Right cardiac atrium (tissue), 5 donors: Measurements from ENCODE around the gene DUSP8. TPM values are rescaled to one million over a fixed set of nuclear protein-coding genes. Genes with fewer than 3 reads are reported as not detected.
"Not testable (repeated sequence)": the region's sequence is repeated elsewhere in the genome, so short reads cannot be mapped to it uniquely, and the experiment has no call there.

Experiments used
- ATAC-seq, 2 donors: fragments of 200-7000 bp; cut with Tn5 transposase; one replicate each; pipeline versions ENCODE4 v1.8.0 to v1.9.1; 2020; ENCODE audit warnings: moderate library complexity in 2 of 2, mild to moderate bottlenecking in 1 of 2
- DNase-seq, 3 donors: peaks; one replicate each; pipeline ENCODE4 v3.0.0-alpha.2; 2020
- H3K27ac ChIP-seq: one replicate; pipeline ENCODE4 v1.5.1; 2013; ENCODE audit warnings: mild to moderate bottlenecking, low read length, control low read depth, moderate library complexity
- H3K27me3 ChIP-seq: one replicate; pipeline ENCODE4 v1.6.1; 2013; ENCODE audit not compliant: control insufficient read depth, insufficient read depth
- H3K4me1 ChIP-seq: one replicate; pipeline ENCODE4 v1.6.1; 2013; ENCODE audit warnings: low read length; ENCODE audit not compliant: control insufficient read depth, insufficient read depth
- H3K4me3 ChIP-seq: one replicate; pipeline ENCODE4 v1.5.1; 2013; ENCODE audit warnings: low read length, control low read depth
- H3K9me3 ChIP-seq: one replicate; pipeline ENCODE4 v1.6.1; 2013; ENCODE audit warnings: low read length; ENCODE audit not compliant: control insufficient read depth
- WGBS: extraction: QIAGEN DNeasy Blood & Tissue Kit; methylation state at CpG from one replicate; pipeline ENCODE4 v1.1.7; 2013; 5-methylcytosine and 5-hydroxymethylcytosine counted together
- intact Hi-C, 4 donors: fragments of 100-400 bp; cut with DNase I; formaldehyde crosslinking; loops; one replicate each; pipeline versions ENCODE4 v1.11.0 to v1.14.0; 2022 to 2023
- polyA plus RNA-seq: library from polyadenylated mRNA; stranded (reverse); fragments of 200-250 nt; gene quantifications from one replicate; pipeline ENCODE4 v1.2.3, GENCODE V29; 2013
- total RNA-seq, 4 donors: library from RNA; stranded (reverse); fragmentation: NEBNext Ultra II Directional; extraction: Animal tissue kit (Norgen Biotek cat#: 25700); gene quantifications; one replicate each; pipeline ENCODE4 v1.2.1, GENCODE V29; 2021
- donor health status: healthy with polysubstance abuse.
- donor health status: DM: no; HTN: yes; CAD: no.
- donor health status: DM: no; HTN: no; CAD: no.
- donor health status: DM: no; HTN: yes; CAD: no; lungs with severe emphysema.
- donor health status: DM: yes; HTN: yes; CAD: no.

DUSP8 gene
- total and polyA plus RNA-seq, 5 donors: 10.1 to 15.6 (median 13.3) TPM

- 69% methylated on average over 9 of the region's 9 CpGs for WGBS
- intact Hi-C loops: loop anchor here in 1 of 4 donors (10.0 kb wide), 1 partner anchor 308 kb away; no protein-coding TSS in a partner anchor
These were observed 59.4 kb downstream of the DUSP8 start for GRCh38 chr11:1512531-1513258.

GRCh38 chr11:1511937-1512496, 60.1 kb downstream of the DUSP8 start:
- intact Hi-C loops: loop anchor here in 1 of 4 donors (10.0 kb wide), 1 partner anchor 307 kb away; no protein-coding TSS in a partner anchor

More at GRCh38 chr11:1512531-1513258, 59.4 kb downstream of the DUSP8 start:
- peaks cover 26% of the 10 kb centered on the region for H3K4me1 ChIP-seq
- not testable (repeated sequence) for H3K9me3 ChIP-seq, H3K4me3 ChIP-seq, H3K27ac ChIP-seq, DNase-seq, H3K27me3 ChIP-seq, ATAC-seq

GRCh38 chr11:1510928-1511327, 61.1 kb downstream of the DUSP8 start:
- Histone ChIP-seq H3K27me3 (no peaks in the 10 kb centered on the region), H3K27ac (no peak overlapping the region), H3K4me1 (peaks cover 41% of the 10 kb centered on the region), H3K4me3 (no peak overlapping the region), H3K9me3 (no peaks in the 10 kb centered on the region)
- WGBS: 86% methylated on average over 11 of the region's 11 CpGs
- DNase-seq: peak; percentile 9 to 37 (median 32)
- no peak for ATAC-seq
- intact Hi-C loops: loop anchor here in 1 of 4 donors (10.0 kb wide), 1 partner anchor 306 kb away; no protein-coding TSS in a partner anchor

More at GRCh38 chr11:1511937-1512496, 60.1 kb downstream of the DUSP8 start:
- Histone ChIP-seq H3K4me1 (peaks cover 31% of the 10 kb centered on the region), H3K9me3 (no peaks in the 10 kb centered on the region), H3K4me3 (no peak overlapping the region), H3K27me3 (no peaks in the 10 kb centered on the region), H3K27ac (no peak overlapping the region)
- ATAC-seq (no peak), DNase-seq (peak; percentile 6 to 33 (median 11))
- WGBS: 88% methylated on average over 12 of the region's 12 CpGs

GRCh38 chr11:1510351-1510750, 61.7 kb downstream of the DUSP8 start:
- ATAC-seq, H3K4me3 ChIP-seq, H3K9me3 ChIP-seq, H3K27ac ChIP-seq, H3K27me3 ChIP-seq: not testable (repeated sequence)
- DNase-seq: peak; percentile 6 to 48 (median 12)
- 56% methylated on average over 14 of the region's 18 CpGs for WGBS
- H3K4me1 ChIP-seq: peaks cover 40% of the 10 kb centered on the region
- intact Hi-C loops: loop anchor here in 1 of 4 donors (10.0 kb wide), 1 partner anchor 306 kb away; no protein-coding TSS in a partner anchor

GRCh38 chr11:1509626-1510255, 62.3 kb downstream of the DUSP8 start:
- Histone ChIP-seq H3K27me3 (no peaks in the 10 kb centered on the region), H3K9me3 (no peaks in the 10 kb centered on the region), H3K4me3 (no peak overlapping the region), H3K4me1 (peaks cover 34% of the 10 kb centered on the region), H3K27ac (no peak overlapping the region)
- 60% methylated on average over 20 of the region's 20 CpGs for WGBS
- ATAC-seq (no peak), DNase-seq (peak; percentile 0 to 16 (median 9))
- intact Hi-C loops: loop anchor here in 1 of 4 donors (10.0 kb wide), 1 partner anchor 305 kb away; no protein-coding TSS in a partner anchor

- Histone ChIP-seq H3K27me3 (no peaks in the 10 kb centered on the region), H3K27ac (no peak overlapping the region), H3K4me1 (peaks cover 29% of the 10 kb centered on the region), H3K4me3 (no peak overlapping the region), H3K9me3 (no peaks in the 10 kb centered on the region)
- DNase-seq (peak; percentile 9 to 40 (median 25)), ATAC-seq (no peak)
- WGBS: 86% methylated on average over 10 of the region's 10 CpGs
- intact Hi-C loops: no loop called here
These were observed 63.1 kb downstream of the DUSP8 start for GRCh38 chr11:1508986-1509385.

GRCh38 chr11:1508491-1508891, 63.6 kb downstream of the DUSP8 start:
- DNase-seq (peak; percentile 10 to 44 (median 43)), ATAC-seq (no peak)
- intact Hi-C loops: no loop called here
- WGBS: 70% methylated on average over 15 of the region's 15 CpGs
- H3K9me3 ChIP-seq: no peaks in the 10 kb centered on the region
- H3K4me1 ChIP-seq: peaks cover 29% of the 10 kb centered on the region
- H3K27me3 ChIP-seq: no peaks in the 10 kb centered on the region
- H3K27ac ChIP-seq: no peak overlapping the region
- H3K4me3 ChIP-seq: no peak overlapping the region

- peak; percentile 36 to 76 (median 65) for DNase-seq
- H3K9me3 ChIP-seq: no peaks in the 10 kb centered on the region
- H3K27me3 ChIP-seq: no peaks in the 10 kb centered on the region
- H3K4me1 ChIP-seq: peaks cover 30% of the 10 kb centered on the region
- 58% methylated on average over 21 of the region's 21 CpGs for WGBS
- H3K4me3 ChIP-seq: no peak overlapping the region
- intact Hi-C loops: no loop called here
- H3K27ac ChIP-seq: no peak overlapping the region
- ATAC-seq: peak; percentile 4 to 52
These were observed 64.5 kb downstream of the DUSP8 start for GRCh38 chr11:1507381-1508140.

GRCh38 chr11:1506981-1507380, 65.1 kb downstream of the DUSP8 start:
- no peaks in the 10 kb centered on the region for H3K9me3 ChIP-seq
- no peak overlapping the region for H3K4me3 ChIP-seq
- 74% methylated on average over 9 of the region's 9 CpGs for WGBS
- no peak overlapping the region for H3K27ac ChIP-seq
- H3K27me3 ChIP-seq: no peaks in the 10 kb centered on the region
- no peak for ATAC-seq
- H3K4me1 ChIP-seq: peaks cover 30% of the 10 kb centered on the region
- intact Hi-C loops: no loop called here
- peak; percentile 5 to 31 (median 21) for DNase-seq

GRCh38 chr11:1505480-1505879, 66.6 kb downstream of the DUSP8 start:
- no peaks in the 10 kb centered on the region for H3K27me3 ChIP-seq
- H3K27ac ChIP-seq: no peak overlapping the region
- DNase-seq (peak; percentile 13 to 48 (median 16)), ATAC-seq (no peak)
- WGBS: 77% methylated on average over 11 of the region's 11 CpGs
- intact Hi-C loops: no loop called here
- no peaks in the 10 kb centered on the region for H3K9me3 ChIP-seq
- H3K4me1 ChIP-seq: peaks cover 30% of the 10 kb centered on the region
- no peak overlapping the region for H3K4me3 ChIP-seq
